ENCODE results near the gene TMEM120A.

DNA sequence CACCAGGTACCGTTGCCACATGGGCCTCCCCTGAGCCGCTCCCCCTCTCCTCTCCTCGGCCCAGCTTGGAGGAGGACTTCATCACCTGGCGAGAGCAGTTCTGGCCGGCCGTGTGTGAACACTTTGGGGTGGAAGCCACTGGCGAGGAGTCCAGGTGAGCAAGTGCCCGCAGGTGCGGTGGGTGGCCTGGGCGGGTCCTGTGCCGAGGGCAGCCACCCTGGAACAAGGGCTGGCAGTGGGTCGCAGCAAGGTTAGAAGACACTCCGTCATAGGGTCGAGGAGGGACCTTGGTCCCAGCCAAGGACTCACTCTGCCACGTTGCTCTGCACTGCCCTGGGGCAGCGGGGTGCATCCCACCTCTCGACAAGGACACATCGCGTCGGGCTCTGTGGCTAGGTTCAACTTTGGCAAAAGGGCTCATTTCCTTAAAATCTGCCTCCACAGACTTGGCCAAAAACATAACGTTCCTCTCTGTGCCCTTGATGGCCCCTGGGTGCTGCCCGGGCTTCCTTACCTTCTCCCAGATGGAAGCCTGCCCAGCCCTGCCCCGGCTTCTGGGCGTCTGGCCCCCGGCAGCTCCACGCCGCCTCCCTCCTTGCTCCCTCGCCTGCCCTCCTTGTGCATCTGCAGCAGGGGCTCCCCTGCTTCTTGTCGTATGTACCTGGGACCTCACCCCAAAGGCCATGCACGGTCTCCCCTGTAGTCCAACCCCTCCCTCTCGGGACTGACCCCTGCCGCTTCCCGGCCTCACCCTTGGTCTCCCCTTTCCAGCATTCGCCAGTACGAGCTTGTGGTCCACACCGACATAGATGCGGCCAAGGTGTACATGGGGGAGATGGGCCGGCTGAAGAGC lies 12.7 kb downstream of the TMEM120A start:
- TF ChIP-seq POLR2A (IDR thresholded peaks at IDR 0.05) (no peak), EP300 (IDR thresholded peaks at IDR 0.05) (no peak), POLR2AphosphoS5 (IDR thresholded peaks at IDR 0.05) (no peak)
- TF ChIP-seq, protein P1, sequence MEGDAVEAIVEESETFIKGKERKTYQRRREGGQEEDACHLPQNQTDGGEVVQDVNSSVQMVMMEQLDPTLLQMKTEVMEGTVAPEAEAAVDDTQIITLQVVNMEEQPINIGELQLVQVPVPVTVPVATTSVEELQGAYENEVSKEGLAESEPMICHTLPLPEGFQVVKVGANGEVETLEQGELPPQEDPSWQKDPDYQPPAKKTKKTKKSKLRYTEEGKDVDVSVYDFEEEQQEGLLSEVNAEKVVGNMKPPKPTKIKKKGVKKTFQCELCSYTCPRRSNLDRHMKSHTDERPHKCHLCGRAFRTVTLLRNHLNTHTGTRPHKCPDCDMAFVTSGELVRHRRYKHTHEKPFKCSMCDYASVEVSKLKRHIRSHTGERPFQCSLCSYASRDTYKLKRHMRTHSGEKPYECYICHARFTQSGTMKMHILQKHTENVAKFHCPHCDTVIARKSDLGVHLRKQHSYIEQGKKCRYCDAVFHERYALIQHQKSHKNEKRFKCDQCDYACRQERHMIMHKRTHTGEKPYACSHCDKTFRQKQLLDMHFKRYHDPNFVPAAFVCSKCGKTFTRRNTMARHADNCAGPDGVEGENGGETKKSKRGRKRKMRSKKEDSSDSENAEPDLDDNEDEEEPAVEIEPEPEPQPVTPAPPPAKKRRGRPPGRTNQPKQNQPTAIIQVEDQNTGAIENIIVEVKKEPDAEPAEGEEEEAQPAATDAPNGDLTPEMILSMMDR (IDR thresholded peaks at IDR 0.05) = no peak
